NCI-H146 (cell line): Measurements from ENCODE around the gene TTLL9.

Source experiments
- DNase-seq: peaks from one replicate; lab custom pipeline; 2025; lab: John Stamatoyannopoulos, UW

TTLL9 gene

DNA sequence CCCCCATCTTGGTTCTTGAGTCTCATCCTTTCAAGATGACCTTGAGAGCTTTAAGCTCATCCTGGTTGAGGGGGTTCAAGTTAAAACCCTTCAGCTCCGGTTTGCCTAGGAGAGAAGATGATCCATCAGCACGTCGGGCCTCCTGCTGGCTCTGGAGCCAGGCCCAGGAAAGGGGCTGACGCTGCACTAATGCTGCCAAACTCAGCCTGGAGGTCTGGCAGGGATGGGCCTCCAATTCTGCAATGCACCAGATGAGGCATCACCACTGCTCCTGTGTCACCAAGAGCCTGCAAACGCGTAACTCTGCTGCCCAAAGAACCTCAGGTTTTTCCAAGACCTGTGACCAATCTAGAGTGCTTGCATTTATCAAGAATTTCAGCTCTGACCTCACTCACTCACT is 75.4 kb downstream of the TTLL9 start:
- DNase-seq = no peak

DNA sequence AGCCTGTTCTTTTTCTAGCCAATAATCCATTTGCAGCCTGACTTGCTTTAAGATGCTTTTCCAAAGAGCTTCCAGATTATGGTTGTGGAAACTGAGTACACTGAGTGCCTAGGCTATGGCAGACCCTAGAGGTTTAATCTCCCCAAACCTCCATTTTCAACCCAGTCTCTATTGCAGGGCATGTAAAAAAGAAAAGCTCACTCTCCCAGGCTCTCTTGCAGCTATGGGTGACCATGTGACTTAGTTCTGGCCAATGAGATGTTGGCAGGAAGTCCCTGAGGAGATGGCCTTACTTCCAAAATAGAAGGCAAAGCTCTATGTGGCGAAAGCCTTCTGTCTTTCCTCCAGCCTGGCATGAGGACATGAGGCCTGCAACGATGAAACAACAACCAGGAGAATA is 77.6 kb downstream of the TTLL9 start:
- DNase-seq = no peak

DNA sequence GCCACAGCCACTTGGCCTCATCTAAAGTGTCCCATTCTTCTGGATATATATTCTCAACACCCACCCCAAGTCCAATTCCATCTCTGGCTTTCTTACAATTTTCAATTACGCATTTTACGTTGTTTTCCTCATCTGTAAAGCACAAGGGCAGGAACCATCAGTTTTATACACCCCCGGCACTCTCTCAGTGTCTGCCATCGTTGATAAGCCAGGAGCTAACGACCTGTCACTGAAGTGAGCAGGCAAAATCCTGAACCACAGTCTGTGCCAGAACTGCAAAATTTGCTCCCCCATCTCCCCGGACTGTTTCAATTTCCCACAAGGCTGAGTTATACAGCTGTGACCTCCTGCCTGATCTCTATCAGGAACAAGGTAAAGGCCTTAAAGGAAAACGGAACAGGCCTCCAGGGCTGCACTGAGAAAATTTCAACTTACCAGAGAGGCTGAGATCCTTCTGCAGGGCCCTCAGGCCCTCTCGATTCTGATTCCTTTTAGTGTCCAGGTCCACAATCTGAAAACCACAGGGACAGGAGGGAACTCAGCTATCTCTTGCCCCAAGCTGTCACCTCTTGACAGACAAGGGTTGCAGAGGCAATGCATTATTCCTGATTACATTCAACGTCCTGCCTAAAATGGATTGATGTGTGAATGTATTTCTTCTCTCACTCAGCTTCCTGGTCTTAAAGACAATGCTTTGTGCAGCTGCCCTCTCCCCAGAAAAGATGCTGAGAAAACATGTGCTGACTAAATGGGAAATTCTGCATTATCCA is 79.6 kb downstream of the TTLL9 start:
- DNase-seq = no peak

- DNase-seq = no peak
Measured at GRCh38 chr20:31951203-31951529, 80.7 kb downstream of the TTLL9 start.

GRCh38 chr20:31951530-31952453 is 81.4 kb downstream of the TTLL9 start, which contains the start of gene PDRG1:
Gene PDRG1, minus strand, starts transcription at chr20:31952046. Its CDS starts 85 bp downstream, at chr20:31951961.
- DNase-seq = peak; percentile 99

DNA sequence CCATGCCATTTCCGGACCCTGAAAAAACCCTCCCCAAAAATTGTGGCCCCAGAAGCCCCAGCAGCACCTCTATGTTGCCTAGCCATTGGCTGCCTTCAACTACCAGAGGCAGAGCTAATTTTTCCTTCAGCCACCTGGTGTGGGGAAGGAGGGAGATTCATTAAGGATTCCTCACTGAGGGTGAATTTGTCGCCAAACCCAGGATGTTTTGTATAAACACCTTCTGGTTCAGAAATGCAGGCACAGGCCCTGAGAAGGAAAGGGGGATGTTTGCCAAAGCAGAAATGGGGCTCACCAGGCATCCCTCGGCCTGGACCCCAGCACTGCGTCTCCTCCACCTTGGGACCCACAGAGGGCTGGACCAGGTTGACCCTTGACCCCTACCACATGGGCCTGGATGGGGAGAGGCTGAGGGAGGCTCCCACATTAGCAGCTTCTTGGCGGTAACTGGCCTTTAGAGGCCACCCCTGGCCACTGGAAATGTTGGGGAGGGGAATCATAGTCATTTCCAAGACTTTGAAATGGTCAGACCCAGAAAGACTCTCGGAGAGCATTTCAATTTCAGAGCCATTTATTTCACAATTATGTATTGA is 83.2 kb downstream of the TTLL9 start:
- DNase-seq = no peak

GRCh38 chr20:31954500-31954899 is 84.1 kb downstream of the TTLL9 start:
- no peak for DNase-seq

DNA sequence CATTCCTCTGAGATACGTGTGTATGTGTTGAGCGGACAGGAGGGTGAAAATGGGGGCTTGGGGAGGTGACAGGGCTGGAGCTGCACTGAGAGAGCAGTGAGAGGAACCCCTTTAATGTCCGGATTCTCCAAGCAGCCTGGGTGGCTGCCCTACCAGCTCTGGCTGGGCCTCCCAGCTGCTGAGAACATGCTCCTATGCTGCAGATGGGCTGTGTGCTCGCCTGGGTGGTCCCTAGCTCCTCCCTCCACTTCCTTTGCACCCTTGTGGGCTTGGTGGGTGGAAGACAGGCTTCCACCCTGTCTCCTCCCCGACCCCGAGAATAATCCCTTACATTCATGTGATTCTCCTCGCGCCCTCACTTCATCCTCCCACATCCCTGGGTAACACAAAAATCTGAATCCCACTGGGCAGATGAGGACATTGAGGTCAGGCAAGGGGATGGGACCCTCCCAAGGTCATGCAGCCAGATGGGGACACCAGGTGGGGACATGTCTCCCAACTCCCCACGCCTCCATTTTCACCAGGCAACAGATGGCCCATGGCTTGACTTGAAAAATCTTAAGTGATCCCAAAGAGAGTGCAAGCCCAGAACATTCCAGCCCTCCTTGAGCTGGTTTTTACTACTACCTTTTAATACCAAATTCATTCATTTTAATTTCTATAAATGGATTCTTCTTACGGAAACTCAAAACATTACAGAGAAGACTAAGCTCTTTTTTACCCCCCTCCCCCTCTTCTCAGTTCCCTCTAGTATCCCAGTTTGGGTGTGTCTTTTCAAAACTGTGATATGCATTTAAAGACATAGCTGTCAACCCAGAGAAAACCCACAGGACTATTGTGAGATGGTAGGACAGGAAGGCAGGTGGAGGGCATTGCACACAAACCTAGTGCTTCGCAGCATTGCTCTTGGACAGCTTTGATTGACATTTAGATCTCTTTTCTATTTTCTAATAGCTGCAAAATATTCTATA is 86.4 kb downstream of the TTLL9 start:
- no peak for DNase-seq

DNA sequence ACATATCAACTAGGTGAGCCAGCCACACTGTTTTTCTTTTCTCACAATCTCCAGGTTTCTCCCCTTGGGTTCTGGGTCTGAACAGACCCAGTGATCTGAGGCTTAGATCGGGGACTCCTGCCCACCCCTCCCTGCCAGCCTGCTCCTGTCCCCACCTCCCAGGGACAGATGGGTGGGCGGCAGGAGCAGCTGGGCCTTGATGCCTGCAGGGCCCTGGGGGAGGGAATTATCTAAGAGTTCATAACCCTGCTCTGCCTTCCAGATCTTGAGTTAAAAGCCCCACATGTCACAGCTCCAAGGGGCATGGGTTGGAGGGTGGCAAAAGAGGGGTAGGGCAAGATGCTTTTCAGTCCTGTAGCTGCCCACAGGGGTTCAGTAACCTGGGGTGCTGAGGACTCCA is 92.3 kb downstream of the TTLL9 start:
- DNase-seq = peak; percentile 56

DNA sequence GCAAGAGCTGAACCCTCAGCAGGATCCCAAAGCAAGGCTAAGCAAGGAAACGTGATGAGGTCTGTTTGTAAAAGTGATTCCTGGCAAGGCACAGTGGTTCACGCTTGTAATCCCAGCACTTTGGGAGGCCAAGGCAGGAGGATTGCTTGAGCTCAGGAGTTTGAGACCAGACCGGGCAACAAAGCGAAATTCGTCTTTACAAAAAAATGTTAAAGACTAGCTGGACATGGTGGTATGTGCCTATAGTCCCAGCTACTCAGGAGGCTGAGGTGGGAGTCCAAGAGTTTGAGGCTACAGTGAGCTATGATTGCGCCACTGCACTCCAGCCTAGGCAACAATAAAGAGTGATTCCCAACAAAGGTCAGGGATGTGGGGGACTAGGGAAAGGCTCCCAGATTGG is 93.5 kb downstream of the TTLL9 start:
- no peak for DNase-seq

DNA sequence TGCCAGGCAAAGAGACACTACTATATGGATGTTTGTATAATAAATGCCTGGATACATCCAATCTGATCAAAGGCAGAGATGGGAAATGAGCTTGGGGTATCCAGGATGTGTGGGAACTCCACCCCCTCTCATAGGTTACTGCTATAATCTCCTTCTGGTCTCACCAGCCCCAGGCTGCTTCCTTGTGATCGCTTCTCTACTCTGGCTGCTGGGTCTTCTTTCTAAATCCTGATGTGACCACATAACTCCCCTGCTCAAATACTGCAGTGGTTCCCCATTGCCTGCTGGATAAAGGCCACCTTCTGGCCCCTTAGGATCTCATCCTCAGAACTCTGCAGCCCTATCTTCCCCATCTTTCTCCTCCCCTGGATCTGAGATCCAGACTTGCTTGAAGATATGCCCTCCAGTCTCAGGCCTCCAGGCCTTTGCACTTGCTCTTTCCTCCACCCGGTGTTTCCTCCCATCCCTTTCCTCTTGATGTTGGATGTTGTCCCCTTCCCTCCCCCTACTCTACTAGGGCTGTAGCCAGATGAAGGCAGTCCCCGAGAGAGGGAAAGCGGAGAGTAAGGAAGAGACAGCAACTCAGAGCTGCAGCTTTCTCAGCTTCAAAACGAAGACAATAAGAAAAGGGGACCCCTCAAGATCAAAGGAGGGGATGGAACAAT is 96.7 kb downstream of the TTLL9 start:
- DNase-seq = peak; percentile 50

DNA sequence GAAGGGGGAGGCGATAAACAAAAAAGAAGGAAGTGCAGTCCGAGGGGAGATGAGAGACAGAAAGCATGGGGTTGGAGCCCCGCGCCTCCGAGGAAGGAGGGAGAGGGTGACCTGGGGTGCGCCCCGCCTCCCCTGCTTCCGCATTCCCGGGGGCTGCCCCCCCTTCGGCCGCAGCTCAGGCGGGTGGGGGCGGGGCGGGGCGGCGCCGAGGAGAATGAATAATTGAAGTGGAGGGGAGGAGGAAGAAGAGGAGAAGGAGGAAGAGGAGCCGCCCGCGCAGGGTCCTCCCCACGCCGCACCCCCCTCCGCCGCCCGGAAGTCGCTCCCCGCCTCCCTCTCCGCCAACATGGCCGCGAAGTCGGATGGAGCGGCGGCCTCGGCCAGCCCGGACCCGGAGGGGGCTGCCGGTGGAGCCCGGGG is 97.4 kb downstream of the TTLL9 start, which contains the start of gene XKR7:
XKR7 (plus strand) TSS at position 322 of the 420 bp plus-strand sequence; CDS start at position 347, 25 bp downstream.
- DNase-seq = peak; percentile 92

GRCh38 chr20:31968291-31969126 is 98.1 kb downstream of the TTLL9 start:
- DNase-seq = peak; percentile 80

DNA sequence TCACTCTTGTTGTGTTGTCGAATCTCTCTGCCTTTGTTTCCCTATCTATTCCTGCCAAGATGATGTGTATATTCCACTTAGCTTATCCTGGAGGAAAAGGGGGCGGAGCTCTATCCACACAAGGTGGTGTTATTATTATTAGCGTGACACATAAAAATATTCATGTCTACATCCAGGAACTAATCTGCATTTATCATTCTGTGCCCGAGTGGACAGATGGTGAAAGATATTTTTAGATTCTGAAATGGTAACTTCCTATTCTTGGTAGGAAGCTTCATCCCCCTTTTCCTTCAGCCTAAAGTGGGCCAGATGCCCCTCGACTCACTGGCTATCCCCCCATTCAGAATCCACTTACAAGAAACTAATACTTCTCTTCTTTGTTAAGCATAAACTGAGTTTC is 99.6 kb downstream of the TTLL9 start:
- no peak for DNase-seq

DNA sequence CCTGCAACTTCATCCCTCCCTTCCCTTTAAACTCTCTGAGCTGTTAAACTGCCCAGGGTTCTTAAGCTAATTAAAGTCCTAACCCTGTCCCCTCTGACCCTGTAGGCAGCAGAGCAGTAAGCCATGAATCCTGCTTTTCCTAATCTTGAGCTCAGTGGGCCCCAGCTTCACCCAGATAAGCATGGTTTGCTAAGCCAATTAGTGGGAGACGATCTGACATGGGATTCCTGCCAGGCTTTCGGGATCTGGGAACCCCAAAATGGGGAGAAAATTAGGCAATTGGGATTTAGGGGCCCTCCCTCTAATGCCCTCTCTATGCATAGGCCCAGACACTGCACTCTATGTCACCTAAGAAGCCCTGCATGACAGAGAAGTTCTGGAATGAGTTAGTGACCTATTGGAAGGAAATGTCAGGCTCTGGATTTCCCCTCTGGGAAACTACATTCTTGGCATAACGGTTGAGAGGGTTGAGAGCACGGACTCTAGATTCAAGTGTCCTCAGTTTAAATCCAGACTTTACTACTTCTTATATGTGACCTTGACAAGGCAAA is 102.1 kb downstream of the TTLL9 start:
- no peak for DNase-seq

GRCh38 chr20:31974296-31974695 is 103.9 kb downstream of the TTLL9 start:
- DNase-seq = no peak

GRCh38 chr20:31974951-31975487 is 104.6 kb downstream of the TTLL9 start:
- no peak for DNase-seq

DNA sequence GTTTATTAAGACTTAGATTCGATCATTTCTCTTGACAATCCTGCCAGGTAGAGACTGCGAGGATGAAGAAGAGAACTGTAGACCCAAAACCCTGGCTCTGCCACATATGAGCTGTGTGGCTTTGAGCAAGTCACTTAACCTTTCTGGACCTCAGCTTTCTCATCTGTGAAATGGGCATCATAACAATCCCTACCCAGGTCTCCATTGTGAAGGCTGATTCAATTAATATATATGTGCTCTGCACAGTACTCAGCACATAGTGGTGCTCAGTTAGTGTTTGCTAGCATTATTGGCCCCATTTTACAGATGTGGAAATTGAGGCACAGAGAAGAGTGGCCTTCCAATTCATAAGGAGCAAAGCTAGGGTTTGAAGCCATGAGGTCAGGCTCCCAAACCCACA is 105.4 kb downstream of the TTLL9 start:
- DNase-seq = no peak

DNA sequence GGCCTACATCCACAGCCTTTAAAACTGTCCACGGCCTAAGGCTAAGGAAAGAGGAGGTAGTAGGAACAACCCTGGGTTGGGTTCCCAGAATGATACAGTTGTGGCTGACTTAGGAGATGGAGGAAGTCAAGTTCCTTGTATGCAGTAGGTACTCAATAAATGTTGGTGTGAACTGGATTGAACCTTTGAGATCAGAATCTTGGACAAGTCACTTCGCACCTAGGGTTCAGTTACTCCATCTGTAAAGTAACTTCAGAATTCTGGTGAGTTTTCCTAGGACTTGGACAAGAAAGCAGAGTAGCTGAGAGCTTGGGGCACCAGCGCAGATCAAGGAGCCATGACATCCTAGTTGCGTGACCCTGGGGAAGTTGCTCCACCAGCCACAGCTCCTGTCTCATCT is 106.6 kb downstream of the TTLL9 start:
- DNase-seq = no peak
